Fibroblast of upper back skin (primary cell): ENCODE results near the gene HNRNPH1.

ENCODE experiments used
- DNase-seq: peaks from one replicate; pipeline ENCODE4 v3.0.0-alpha.2; 2013

HNRNPH1 gene

GRCh38 chr5:179621551-179622214 lies 1.8 kb downstream of the HNRNPH1 start:
- DNase-seq = no peak

GRCh38 chr5:179620703-179621350 lies 2.6 kb downstream of the HNRNPH1 start:
- no peak for DNase-seq

GRCh38 chr5:179620293-179620692 lies 3.2 kb downstream of the HNRNPH1 start:
- DNase-seq = no peak

GRCh38 chr5:179619776-179620175 lies 3.7 kb downstream of the HNRNPH1 start:
- DNase-seq = no peak

GRCh38 chr5:179618923-179619554 lies 4.4 kb downstream of the HNRNPH1 start:
- no peak for DNase-seq

GRCh38 chr5:179617930-179618329 lies 5.5 kb downstream of the HNRNPH1 start:
- no peak for DNase-seq

GRCh38 chr5:179616002-179616594 lies 7.4 kb downstream of the HNRNPH1 start:
- DNase-seq = no peak

GRCh38 chr5:179615203-179615602 lies 8.3 kb downstream of the HNRNPH1 start:
- DNase-seq = no peak

GRCh38 chr5:179614745-179615144 lies 8.7 kb downstream of the HNRNPH1 start:
- no peak for DNase-seq

- no peak for DNase-seq
Measured at GRCh38 chr5:179613460-179614071, 9.9 kb downstream of the HNRNPH1 start.

GRCh38 chr5:179612577-179613459 lies 10.7 kb downstream of the HNRNPH1 start:
- no peak for DNase-seq

- DNase-seq = no peak
Measured at GRCh38 chr5:179610903-179611265, 12.6 kb downstream of the HNRNPH1 start.

GRCh38 chr5:179610109-179610902 lies 13.2 kb downstream of the HNRNPH1 start:
- DNase-seq = no peak

- no peak for DNase-seq
Measured at GRCh38 chr5:179609834-179610108, 13.7 kb downstream of the HNRNPH1 start.

GRCh38 chr5:179608131-179608581 lies 15.3 kb downstream of the HNRNPH1 start:
- DNase-seq = no peak

GRCh38 chr5:179607160-179607931 lies 16.1 kb downstream of the HNRNPH1 start:
- DNase-seq = no peak

- no peak for DNase-seq
Measured at GRCh38 chr5:179606910-179607159, 16.6 kb downstream of the HNRNPH1 start.

- DNase-seq = no peak
Measured at GRCh38 chr5:179606071-179606909, 17.2 kb downstream of the HNRNPH1 start.

GRCh38 chr5:179605026-179605833 lies 18.2 kb downstream of the HNRNPH1 start:
- DNase-seq = no peak
